ENCODE results near the gene MCF2L. TPM values are rescaled to one million over a fixed set of nuclear protein-coding genes. Genes with fewer than 3 reads are reported as not detected.
A peak's percentile ranks its signal among the peaks of the same experiment; 100 is the strongest.

The MCF2L gene, protein sequence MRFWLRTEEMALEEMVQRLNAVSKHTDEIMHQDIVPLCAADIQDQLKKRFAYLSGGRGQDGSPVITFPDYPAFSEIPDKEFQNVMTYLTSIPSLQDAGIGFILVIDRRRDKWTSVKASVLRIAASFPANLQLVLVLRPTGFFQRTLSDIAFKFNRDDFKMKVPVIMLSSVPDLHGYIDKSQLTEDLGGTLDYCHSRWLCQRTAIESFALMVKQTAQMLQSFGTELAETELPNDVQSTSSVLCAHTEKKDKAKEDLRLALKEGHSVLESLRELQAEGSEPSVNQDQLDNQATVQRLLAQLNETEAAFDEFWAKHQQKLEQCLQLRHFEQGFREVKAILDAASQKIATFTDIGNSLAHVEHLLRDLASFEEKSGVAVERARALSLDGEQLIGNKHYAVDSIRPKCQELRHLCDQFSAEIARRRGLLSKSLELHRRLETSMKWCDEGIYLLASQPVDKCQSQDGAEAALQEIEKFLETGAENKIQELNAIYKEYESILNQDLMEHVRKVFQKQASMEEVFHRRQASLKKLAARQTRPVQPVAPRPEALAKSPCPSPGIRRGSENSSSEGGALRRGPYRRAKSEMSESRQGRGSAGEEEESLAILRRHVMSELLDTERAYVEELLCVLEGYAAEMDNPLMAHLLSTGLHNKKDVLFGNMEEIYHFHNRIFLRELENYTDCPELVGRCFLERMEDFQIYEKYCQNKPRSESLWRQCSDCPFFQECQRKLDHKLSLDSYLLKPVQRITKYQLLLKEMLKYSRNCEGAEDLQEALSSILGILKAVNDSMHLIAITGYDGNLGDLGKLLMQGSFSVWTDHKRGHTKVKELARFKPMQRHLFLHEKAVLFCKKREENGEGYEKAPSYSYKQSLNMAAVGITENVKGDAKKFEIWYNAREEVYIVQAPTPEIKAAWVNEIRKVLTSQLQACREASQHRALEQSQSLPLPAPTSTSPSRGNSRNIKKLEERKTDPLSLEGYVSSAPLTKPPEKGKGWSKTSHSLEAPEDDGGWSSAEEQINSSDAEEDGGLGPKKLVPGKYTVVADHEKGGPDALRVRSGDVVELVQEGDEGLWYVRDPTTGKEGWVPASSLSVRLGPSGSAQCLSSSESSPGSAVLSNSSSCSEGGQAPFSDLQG
- 0.22 TPM for polyA plus RNA-seq (2013, experiment 1 of 2)
- polyA plus RNA-seq (2013, experiment 2 of 2) = 0.07 TPM

DNA sequence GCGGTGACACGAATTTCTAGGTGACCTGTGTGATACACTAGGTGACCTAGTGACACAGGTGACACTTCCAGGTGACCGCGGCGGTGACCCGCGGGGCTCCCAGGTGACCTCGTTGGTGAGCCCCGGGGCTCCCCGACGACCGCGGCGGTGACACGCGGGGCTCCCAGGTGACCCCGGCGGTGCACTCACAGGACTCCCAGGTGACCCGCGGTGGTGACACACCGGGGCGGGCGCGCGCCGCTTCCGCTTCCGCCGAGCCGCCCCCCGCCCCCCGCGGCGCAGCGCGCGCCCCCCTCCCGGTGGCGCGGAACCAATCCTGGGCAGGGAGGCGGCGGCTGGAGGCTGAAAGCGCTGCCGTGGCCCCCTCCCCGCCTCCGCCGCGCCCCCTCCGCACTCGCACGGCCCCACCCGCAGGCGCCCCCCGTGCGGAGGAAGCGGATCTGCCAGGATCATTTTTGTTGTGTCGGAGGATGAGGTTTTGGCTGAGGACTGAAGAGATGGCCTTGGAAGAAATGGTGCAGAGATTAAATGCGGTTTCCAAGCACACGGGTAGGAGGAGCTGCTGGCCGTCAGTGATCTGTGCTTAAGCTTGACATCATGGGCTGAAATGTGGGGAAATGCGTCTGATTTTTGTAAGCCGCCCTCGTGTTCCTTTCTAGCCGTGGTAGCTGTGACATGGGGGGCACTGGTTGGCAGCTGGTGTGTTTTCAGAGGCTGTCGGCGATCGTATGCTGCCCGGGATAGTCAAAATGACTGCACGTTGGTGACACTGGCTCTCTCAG, at the start of gene MCF2L:
TSS of gene MCF2L (plus strand) at position 305 of the 782 bp plus-strand sequence. CDS start at position 471, 166 bp downstream.
- Histone ChIP-seq H3K36me3 (ENCODE audit: control insufficient read depth in 1 of 2, insufficient read depth in 2 of 2, low read depth in 1 of 2, low read length in 2 of 2) (no peaks in the 10 kb centered on the region), H4K91ac (ENCODE audit: low read length) (no peak within 1 kb of the TSS), H2BK15ac (ENCODE audit: low read depth, poor library complexity, severe bottlenecking) (no peak within 1 kb of the TSS), H3K9me3 (ENCODE audit: control insufficient read depth, low read length) (peaks cover 20% of the 10 kb centered on the region), H3K4ac (ENCODE audit: low read depth in 1 of 2, low read length in 2 of 2) (no peak within 1 kb of the TSS), H3K27me3 (ENCODE audit: control insufficient read depth in 1 of 2, insufficient read depth in 1 of 2, low read length in 2 of 2) (peaks cover 74 to 93% of the 10 kb centered on the region in 2 experiments), H3K4me3 (ENCODE audit: insufficient read depth in 1 of 2, low read depth in 1 of 2, low read length in 2 of 2) (peak within 1 kb of the TSS; percentile 41), H3K4me1 (ENCODE audit: control insufficient read depth, insufficient read depth, low read depth, low read length) (peaks cover 18% of the 10 kb centered on the region), H4K8ac (ENCODE audit: low read length) (no peak within 1 kb of the TSS), H3K18ac (ENCODE audit: low read depth in 1 of 2, low read length in 2 of 2) (no peak within 1 kb of the TSS), H3K23ac (ENCODE audit: low read length in 2 of 2) (no peak within 1 kb of the TSS), H2AK5ac (ENCODE audit: low read length, severe bottlenecking) (no peak within 1 kb of the TSS), H2BK12ac (ENCODE audit: low read length in 2 of 2) (no peak within 1 kb of the TSS), H3K9ac (ENCODE audit: low read length) (no peak within 1 kb of the TSS), H3K27ac (ENCODE audit: low read length, poor library complexity, severe bottlenecking) (no peak within 1 kb of the TSS), H2BK120ac (ENCODE audit: low read depth, low read length) (no peak within 1 kb of the TSS), H2AFZ (ENCODE audit: low read depth, low read length) (no peak within 1 kb of the TSS), H3K79me1 (replicated peaks; ENCODE audit: low read length, poor library complexity, severe bottlenecking) (no peaks in the 10 kb centered on the region), H2BK5ac (ENCODE audit: low read depth, low read length, poor library complexity, severe bottlenecking) (no peak within 1 kb of the TSS), H3K4me2 (ENCODE audit: low read length, poor library complexity, severe bottlenecking) (peak within 1 kb of the TSS; percentile 70), H3K14ac (ENCODE audit: low read length in 2 of 2) (no peak within 1 kb of the TSS)
- peak; percentile 38 for DNase-seq
- WGBS = 5% methylated on average over 55 of the region's 69 CpGs

DNA sequence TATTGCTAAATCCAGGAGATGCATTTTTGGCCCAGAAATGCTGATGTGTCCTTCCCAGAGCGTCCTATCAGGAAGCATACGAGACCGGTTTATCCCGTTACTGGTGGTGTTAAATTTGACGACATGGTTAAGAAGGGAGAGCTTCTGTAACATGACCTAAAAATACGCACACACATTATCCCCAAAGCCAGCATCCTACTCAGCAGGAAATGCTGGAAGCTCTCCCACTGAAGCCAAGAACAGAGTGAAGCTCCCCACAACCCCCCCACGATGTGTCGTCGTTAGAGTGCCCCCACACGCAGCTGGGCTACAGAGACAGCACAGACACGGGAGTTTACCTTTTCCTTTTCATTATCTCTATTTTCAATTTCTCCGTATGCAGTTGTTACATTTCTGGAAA, 45.1 kb upstream of the MCF2L start:
- no peak overlapping the region for H3K14ac ChIP-seq (ENCODE audit: low read length in 2 of 2)
- no peak overlapping the region for H3K23ac ChIP-seq (ENCODE audit: low read length in 2 of 2)
- no peak overlapping the region for H2BK120ac ChIP-seq (ENCODE audit: low read depth, low read length)
- H3K79me1 ChIP-seq (replicated peaks; ENCODE audit: low read length, poor library complexity, severe bottlenecking) = no peaks in the 10 kb centered on the region
- no peaks in the 10 kb centered on the region for H3K4me1 ChIP-seq (ENCODE audit: control insufficient read depth, insufficient read depth, low read depth, low read length)
- H4K91ac ChIP-seq (ENCODE audit: low read length) = no peak overlapping the region
- peaks cover 7% of the 10 kb centered on the region for H3K9me3 ChIP-seq (ENCODE audit: control insufficient read depth, low read length)
- no peak overlapping the region for H3K18ac ChIP-seq (ENCODE audit: low read depth in 1 of 2, low read length in 2 of 2)
- DNase-seq = no peak
- no peak overlapping the region for H2BK12ac ChIP-seq (ENCODE audit: low read length in 2 of 2)
- H3K9ac ChIP-seq (ENCODE audit: low read length) = no peak overlapping the region
- 95% methylated on average over 12 of the region's 12 CpGs for WGBS
- H3K27me3 ChIP-seq (ENCODE audit: control insufficient read depth in 1 of 2, insufficient read depth in 1 of 2, low read length in 2 of 2) = peaks cover 6 to 77% of the 10 kb centered on the region in 2 experiments
- H4K8ac ChIP-seq (ENCODE audit: low read length) = no peak overlapping the region
- H3K4ac ChIP-seq (ENCODE audit: low read depth in 1 of 2, low read length in 2 of 2) = no peak overlapping the region
- H2AK5ac ChIP-seq (ENCODE audit: low read length, severe bottlenecking) = no peak overlapping the region
- no peak overlapping the region for H2AFZ ChIP-seq (ENCODE audit: low read depth, low read length)
- H3K36me3 ChIP-seq (ENCODE audit: control insufficient read depth in 1 of 2, insufficient read depth in 2 of 2, low read depth in 1 of 2, low read length in 2 of 2) = no peaks in the 10 kb centered on the region
- no peak overlapping the region for H3K4me3 ChIP-seq (ENCODE audit: insufficient read depth in 1 of 2, low read depth in 1 of 2, low read length in 2 of 2)
- no peak overlapping the region for H3K27ac ChIP-seq (ENCODE audit: low read length, poor library complexity, severe bottlenecking)
- H2BK15ac ChIP-seq (ENCODE audit: low read depth, poor library complexity, severe bottlenecking) = no peak overlapping the region
- H2BK5ac ChIP-seq (ENCODE audit: low read depth, low read length, poor library complexity, severe bottlenecking) = no peak overlapping the region
- no peak overlapping the region for H3K4me2 ChIP-seq (ENCODE audit: low read length, poor library complexity, severe bottlenecking)

DNA sequence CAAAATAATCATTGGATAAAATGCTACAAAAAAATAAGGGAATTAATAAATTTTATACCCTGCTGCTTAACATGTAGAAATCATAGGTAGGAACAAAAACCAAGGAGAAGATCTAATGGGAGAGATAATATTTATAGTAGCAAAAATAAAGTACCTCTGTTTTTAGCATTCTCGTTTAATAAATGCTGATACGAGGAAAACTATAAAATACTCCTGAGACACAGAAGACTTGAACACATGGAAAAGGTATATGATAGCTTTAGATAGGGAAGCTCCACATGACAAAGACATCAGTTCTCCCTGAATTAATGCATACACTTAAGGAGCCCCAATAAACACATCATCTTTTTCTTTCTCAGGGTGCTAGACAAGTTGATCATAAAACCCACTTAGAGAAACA, 44.6 kb upstream of the MCF2L start:
- no peak overlapping the region for H4K91ac ChIP-seq (ENCODE audit: low read length)
- H3K9me3 ChIP-seq (ENCODE audit: control insufficient read depth, low read length) = peaks cover 7% of the 10 kb centered on the region
- H3K4me2 ChIP-seq (ENCODE audit: low read length, poor library complexity, severe bottlenecking) = no peak overlapping the region
- no peak overlapping the region for H3K4me3 ChIP-seq (ENCODE audit: insufficient read depth in 1 of 2, low read depth in 1 of 2, low read length in 2 of 2)
- no peak overlapping the region for H3K14ac ChIP-seq (ENCODE audit: low read length in 2 of 2)
- DNase-seq = no peak
- H2BK120ac ChIP-seq (ENCODE audit: low read depth, low read length) = no peak overlapping the region
- H4K8ac ChIP-seq (ENCODE audit: low read length) = no peak overlapping the region
- no peak overlapping the region for H2BK5ac ChIP-seq (ENCODE audit: low read depth, low read length, poor library complexity, severe bottlenecking)
- H3K23ac ChIP-seq (ENCODE audit: low read length in 2 of 2) = no peak overlapping the region
- H3K4me1 ChIP-seq (ENCODE audit: control insufficient read depth, insufficient read depth, low read depth, low read length) = no peaks in the 10 kb centered on the region
- WGBS = no CpG with 5 or more reads among the region's 2 CpGs
- no peak overlapping the region for H3K27ac ChIP-seq (ENCODE audit: low read length, poor library complexity, severe bottlenecking)
- H3K9ac ChIP-seq (ENCODE audit: low read length) = no peak overlapping the region
- no peak overlapping the region for H2BK12ac ChIP-seq (ENCODE audit: low read length in 2 of 2)
- no peak overlapping the region for H2AK5ac ChIP-seq (ENCODE audit: low read length, severe bottlenecking)
- no peak overlapping the region for H2BK15ac ChIP-seq (ENCODE audit: low read depth, poor library complexity, severe bottlenecking)
- no peak overlapping the region for H3K18ac ChIP-seq (ENCODE audit: low read depth in 1 of 2, low read length in 2 of 2)
- no peak overlapping the region for H2AFZ ChIP-seq (ENCODE audit: low read depth, low read length)
- H3K36me3 ChIP-seq (ENCODE audit: control insufficient read depth in 1 of 2, insufficient read depth in 2 of 2, low read depth in 1 of 2, low read length in 2 of 2) = no peaks in the 10 kb centered on the region
- H3K79me1 ChIP-seq (replicated peaks; ENCODE audit: low read length, poor library complexity, severe bottlenecking) = no peaks in the 10 kb centered on the region
- peaks cover 8 to 81% of the 10 kb centered on the region in 2 experiments for H3K27me3 ChIP-seq (ENCODE audit: control insufficient read depth in 1 of 2, insufficient read depth in 1 of 2, low read length in 2 of 2)
- H3K4ac ChIP-seq (ENCODE audit: low read depth in 1 of 2, low read length in 2 of 2) = no peak overlapping the region

Data from mesenchymal stem cell (in vitro differentiated cells and primary cell).